Natural killer cell treated with Interleukin-12 subunit alpha and Interleukin-12 subunit beta and Interleukin-15 and Interleukin-18, amount 100 ng/mL, for 72 hours (primary cell): ENCODE measurements around the gene HEMK1. TPM values are rescaled to one million over a fixed set of nuclear protein-coding genes. Genes with fewer than 3 reads are reported as not detected.

Experiments
- total RNA-seq, 2 donors: library from RNA; stranded (reverse); gene quantifications; one replicate each; pipeline ENCODE4 v1.2.3, GENCODE V29; 2022

The HEMK1 gene
- total RNA-seq, 2 donors from 2014 or later = 31.5 to 48.4 TPM

Other genes starting within 250 kb of the HEMK1 start
- 10 to 100 TPM in 1 of 2 donors, 1 to 10 TPM in 1; 5.6 to 11.1 TPM for gene HYAL2, start 246.8 kb upstream of the HEMK1 start, total RNA-seq
- gene TUSC2, start 241.3 kb upstream of the HEMK1 start, total RNA-seq = 10 to 100 TPM; 26.9 to 31.9 TPM
- 10 to 100 TPM; 48.2 to 65.4 TPM for gene RASSF1, start 228.7 kb upstream of the HEMK1 start, total RNA-seq
- gene ZMYND10, start 223.8 kb upstream of the HEMK1 start, total RNA-seq = 1 to 10 TPM in 1 of 2 donors, under 1 TPM in 1; 0.95 to 1.4 TPM
- 10 to 100 TPM; 42.3 to 44.6 TPM for gene NPRL2, start 218.7 kb upstream of the HEMK1 start, total RNA-seq
- gene CYB561D2, start 218.7 kb upstream of the HEMK1 start, total RNA-seq = 10 to 100 TPM; 36.9 to 38.2 TPM
- gene TMEM115, start 210.0 kb upstream of the HEMK1 start, total RNA-seq = 10 to 100 TPM; 29.6 to 32.8 TPM
- 1 to 10 TPM; 1.6 to 1.7 TPM for gene CACNA2D2, start 65.9 kb upstream of the HEMK1 start, total RNA-seq
- 1 to 10 TPM; 5.1 to 6.2 TPM for gene C3orf18, start 1.8 kb upstream of the HEMK1 start, total RNA-seq
- gene CISH, start 42.3 kb downstream of the HEMK1 start, total RNA-seq = 100 to 1,000 TPM; 146 to 151 TPM
- 100 to 1,000 TPM in 1 of 2 donors, 10 to 100 TPM in 1; 84.8 to 106 TPM for gene MAPKAPK3, start 47.6 kb downstream of the HEMK1 start, total RNA-seq
- gene DOCK3, start 105.4 kb downstream of the HEMK1 start, total RNA-seq = 1 to 10 TPM; 1.3 to 4.5 TPM